K562 (cell line): ENCODE measurements around the gene MRPL4. TPM values are rescaled to one million over a fixed set of nuclear protein-coding genes. Genes with fewer than 3 reads are reported as not detected.

Experiments used
- ATAC-seq: fragments of 200-7000 bp; cut with Tn5 transposase; 3 replicates; pipeline ENCODE4 v1.9.1; 2020; ENCODE audit warnings: moderate library complexity
- BruUV-seq: library from RNA; stranded (reverse); fragments of 400-500 nt; replicated peaks from 2 replicates; lab custom pipeline; 2021; lab: Mats Ljungman, UMichigan
- CTCF ChIA-PET: fragments of 300-600 bp; formaldehyde crosslinking; extraction: SDS; loops from one replicate; lab custom pipeline; 2021; ENCODE audit warnings: low intra/inter-chr PET ratio; lab: Yijun Ruan, JAX
- POLR2A ChIA-PET: fragments of 300-600, 350-650 bp; sonication (Branson Sonifier 250); formaldehyde crosslinking; extraction: SDS; loops from one replicate; lab custom pipeline; 2021; ENCODE audit warnings: antibody characterized with exemption, inconsistent platforms; lab: Yijun Ruan, JAX
- DNase-seq, 4 experiments: peaks; one replicate each; pipeline versions ENCODE4 v3.0.0 to v3.0.0-alpha.2; 2011 to 2018; ENCODE audit warnings: low spot score in 3 of 4, mixed read lengths in 3 of 4; ENCODE audit errors: extremely low read depth in 1 of 4
- FAIRE-seq: peaks from 2 replicates; lab custom pipeline; 2011; peaks lifted over from hg19 to GRCh38; lab: Jason Lieb, UNC
- H2AFZ ChIP-seq: 2 replicates; pipeline ENCODE4 v1.6.0; 2011; ENCODE audit warnings: low read depth, low read length, control low read depth, inconsistent platforms
- H3K27ac ChIP-seq: fragments of 200-600 bp; 3 replicates; pipeline ENCODE4 v1.8.0; 2011; ENCODE audit warnings: low read depth, mild to moderate bottlenecking, control low read depth, inconsistent platforms, low read length, moderate library complexity, mixed read lengths; ENCODE audit errors: extremely low read depth
- H3K27me3 ChIP-seq, 2 experiments: fragments of 300-600 bp in 1 of 2; 2 replicates in 1 of 2; 3 replicates in 1 of 2; pipeline versions ENCODE4 v1.6.0 to v1.8.0; 2011; ENCODE audit warnings: inconsistent platforms in 2 of 2, low read length in 2 of 2, mild to moderate bottlenecking in 1 of 2, mixed read lengths in 1 of 2, moderate library complexity in 1 of 2; ENCODE audit not compliant: control insufficient read depth in 2 of 2, insufficient read depth in 2 of 2
- H3K36me3 ChIP-seq: fragments of 300-600 bp; 3 replicates; pipeline ENCODE4 v1.8.0; 2011; ENCODE audit warnings: mild to moderate bottlenecking, low read length, inconsistent platforms; ENCODE audit not compliant: control insufficient read depth, insufficient read depth
- H3K4me1 ChIP-seq, 2 experiments: fragments of 200-600 bp in 1 of 2; replicated peaks in 1 of 2; 2 replicates in 1 of 2; 3 replicates in 1 of 2; pipeline versions ENCODE4 v1.5.1 to v1.8.0; 2011; ENCODE audit warnings: inconsistent platforms in 2 of 2, low read length in 2 of 2, mild to moderate bottlenecking in 1 of 2, mixed read lengths in 1 of 2, moderate library complexity in 1 of 2; ENCODE audit not compliant: control insufficient read depth in 2 of 2, insufficient read depth in 2 of 2
- H3K4me2 ChIP-seq: 2 replicates; pipeline ENCODE4 v1.6.1; 2011; ENCODE audit warnings: low read length, control low read depth, inconsistent platforms, mixed read lengths; ENCODE audit not compliant: insufficient read depth
- H3K4me3 ChIP-seq: fragments of 200-600 bp; sonication (generic), shearing (Covaris generic); 2 replicates; pipeline ENCODE4 v1.5.1; 2016; ENCODE audit warnings: control low read depth, inconsistent platforms
- H3K79me2 ChIP-seq: fragments of 200-600 bp; 3 replicates; pipeline ENCODE4 v1.8.0; 2011; ENCODE audit warnings: low read length, inconsistent platforms; ENCODE audit not compliant: control insufficient read depth, insufficient read depth
- H3K9ac ChIP-seq, 2 experiments: 2 replicates each; pipeline versions ENCODE4 v1.6.0 to v1.6.1; 2011; ENCODE audit warnings: low read depth in 2 of 2, low read length in 2 of 2, control low read depth in 1 of 2, inconsistent platforms in 1 of 2, mild to moderate bottlenecking in 1 of 2, mixed read lengths in 1 of 2; ENCODE audit not compliant: insufficient read depth in 1 of 2
- H3K9me1 ChIP-seq: one replicate; pipeline ENCODE4 v1.6.0; 2011; ENCODE audit warnings: inconsistent platforms, mild to moderate bottlenecking, low read length, moderate library complexity; ENCODE audit not compliant: control insufficient read depth, insufficient read depth
- H3K9me3 ChIP-seq: replicated peaks from 2 replicates; pipeline ENCODE4 v1.5.1; 2011; ENCODE audit warnings: low read depth, low read length, inconsistent platforms; ENCODE audit not compliant: control insufficient read depth, insufficient read depth
- H4K20me1 ChIP-seq: replicated peaks from 2 replicates; pipeline ENCODE4 v1.6.1; 2011; ENCODE audit warnings: low read length, inconsistent platforms, mixed read lengths; ENCODE audit not compliant: control insufficient read depth, insufficient read depth
- CREB1 ChIP-seq, 2 experiments: sonication (generic) in 1 of 2; formaldehyde crosslinking in 1 of 2; IDR thresholded peaks; 2 replicates each; pipeline versions ENCODE4 v1.6.1 to v1.8.0; 2012 to 2022; ENCODE audit warnings: inconsistent platforms in 1 of 2, mild to moderate bottlenecking in 1 of 2, missing genetic modification reagents in 1 of 2, moderate library complexity in 1 of 2
- FOXA3 ChIP-seq, 2 experiments: fragments of 450-650 bp in 1 of 2; sonication (generic) in 1 of 2; formaldehyde crosslinking; IDR thresholded peaks in 1 of 2; conservative IDR thresholded peaks in 1 of 2; 2 replicates each; pipeline versions ENCODE4 v1.4.0 to v1.8.0; 2020 to 2022; ENCODE audit warnings: mild to moderate bottlenecking in 2 of 2, missing genetic modification reagents in 1 of 2
- FOXP1 ChIP-seq: sonication (generic); formaldehyde crosslinking; IDR thresholded peaks from 2 replicates; pipeline ENCODE4 v1.8.0; 2022; ENCODE audit warnings: mild to moderate bottlenecking, missing genetic modification reagents
- HMGXB4 ChIP-seq: sonication (generic); formaldehyde crosslinking; IDR thresholded peaks from 2 replicates; pipeline ENCODE4 v1.8.1; 2023; ENCODE audit warnings: mild to moderate bottlenecking, missing genetic modification reagents
- KAT7 ChIP-seq: sonication (generic); formaldehyde crosslinking; IDR thresholded peaks from 2 replicates; pipeline ENCODE4 v1.8.0; 2022; ENCODE audit warnings: missing genetic modification reagents, mild to moderate bottlenecking, borderline replicate concordance
- KLF1 ChIP-seq: fragments of 450-650 bp; IDR thresholded peaks from 2 replicates; pipeline ENCODE4 v1.6.1; 2016; ENCODE audit warnings: missing genetic modification characterization, missing compliant biosample characterization
- LARP7 ChIP-seq: fragments of 450-650 bp; IDR thresholded peaks from 2 replicates; pipeline ENCODE4 v1.6.1; 2016
- POLR2A ChIP-seq: fragments of 450-650 bp; conservative IDR thresholded peaks from 2 replicates; pipeline ENCODE4 v1.6.1; 2016
- TFE3 ChIP-seq: fragments of 450-650 bp; formaldehyde crosslinking; IDR thresholded peaks from 2 replicates; pipeline ENCODE4 v1.4.0; 2020; ENCODE audit warnings: mild to moderate bottlenecking, mixed read lengths
- TSHZ1 ChIP-seq: fragments of 250-450 bp; sonication (Bioruptor Pico); IDR thresholded peaks from 2 replicates; pipeline ENCODE4 v1.4.0; 2020; ENCODE audit warnings: mild to moderate bottlenecking, moderate library complexity
- ZFP36 ChIP-seq: fragments of 150-350 bp; IDR thresholded peaks from 2 replicates; pipeline ENCODE4 v1.6.1; 2018; ENCODE audit warnings: low read length, low read depth; ENCODE audit not compliant: partially characterized antibody
- ZFX ChIP-seq: sonication (generic); formaldehyde crosslinking; IDR thresholded peaks from 2 replicates; pipeline ENCODE4 v1.8.0; 2022; ENCODE audit warnings: mild to moderate bottlenecking, missing genetic modification reagents, moderate library complexity
- ZNF12 ChIP-seq: sonication (generic); formaldehyde crosslinking; IDR thresholded peaks from 2 replicates; pipeline ENCODE4 v1.4.0; 2020; ENCODE audit warnings: mild to moderate bottlenecking, missing genetic modification reagents
- WGBS: fragments of 100-300 bp; shearing (Covaris generic); methylation state at CpG from one replicate; pipeline ENCODE4 v1.1.6; 2016; ENCODE audit warnings: low coverage, mixed read lengths; ENCODE audit not compliant: insufficient coverage; ENCODE audit errors: missing lambda C conversion rate; 5-methylcytosine and 5-hydroxymethylcytosine counted together
- in situ Hi-C: fragments of 300-500 bp; cut with MboI; formaldehyde crosslinking; loops from 4 replicates; pipeline ENCODE4 v1.15.0; 2018; ENCODE audit warnings: inconsistent platforms, mixed read lengths
- intact Hi-C: fragments of 100-400 bp; cut with micrococcal nuclease; formaldehyde crosslinking; loops from 2 replicates; pipeline ENCODE4 v1.14.2; 2022
- polyA plus RNA-seq, 8 experiments: library from polyadenylated mRNA; depleted of rRNA in 4 of 8; stranded (reverse) in 5 of 8; unstranded in 3 of 8; fragments of >200 nt; fragmentation: Nextera tagmentation in 2 of 8; fragmentation: Illumina TruSeq in 1 of 8; extraction: Ambion mirVana in 2 of 8; extraction: Trizol in 1 of 8; gene quantifications; 2 replicates each; pipeline versions ENCODE4 v1.2.1 to v1.2.3, GENCODE V29; 2011 to 2014; ENCODE audit warnings: inconsistent platforms in 1 of 8, missing spikeins in 1 of 8
- total RNA-seq, 7 experiments: library from RNA; depleted of rRNA in 6 of 7; stranded (reverse); fragments of >200 nt in 6 of 7; fragmentation: Illumina TruSeq in 2 of 7; extraction: Trizol in 2 of 7; gene quantifications; 2 replicates each; pipeline versions ENCODE4 v1.2.1 to v1.2.3, GENCODE V29; 2011 to 2021; ENCODE audit warnings: low replicate concordance in 1 of 7

The MRPL4 gene
- total and polyA plus RNA-seq, 9 of the 15 experiments (the other 6 are each of a cell fraction or from before 2014, with no cell fraction given) = 1.4 to 239 (median 64.9) TPM

GRCh38 chr19:10291554-10292205, 39.7 kb downstream of the MRPL4 start:
- peak in 1 of 4 experiments; percentile 13 for DNase-seq
- peaks cover 12 to 90% of the 10 kb centered on the region in 2 experiments; a peak in 4 of 5 replicates for H3K4me1 ChIP-seq
- H3K9me1 ChIP-seq = no peaks in the 10 kb centered on the region
- no peak for ATAC-seq
- ChIA-PET POLR2A (interaction anchor here (0.6 to 1.3 kb wide), 13 partner anchors 8 to 280 kb away, joined by 3 to 7 read pairs (median 3); partner anchors contain the start of genes ICAM1 and RAVER1), CTCF (no interaction called here)
- H3K4me3 ChIP-seq = peak overlapping the region; percentile 79
- peak; percentile 29 for FAIRE-seq
- peaks cover 38% of the 10 kb centered on the region; the same call in 2 of the 3 replicates for H3K36me3 ChIP-seq
- intact Hi-C loops = no loop called here
- H2AFZ ChIP-seq = no peak overlapping the region; the same call in 1 of the 2 replicates
- 1% methylated on average over 49 of the region's 49 CpGs for WGBS
- H3K27me3 ChIP-seq = no peaks in the 10 kb centered on the region
- H4K20me1 ChIP-seq = no peaks in the 10 kb centered on the region; the same call in 1 of the 2 replicates
- H3K79me2 ChIP-seq = peaks cover 85% of the 10 kb centered on the region
- H3K4me2 ChIP-seq = peak overlapping the region; percentile 99
- BruUV-seq = TSS peak; percentile 22
- peaks cover 2% of the 10 kb centered on the region; the same call in 1 of the 2 replicates for H3K9me3 ChIP-seq
- in situ Hi-C loops = no loop called here
- H3K9ac ChIP-seq = peak overlapping the region; percentile 91 to 99
- peak overlapping the region; percentile 96 for H3K27ac ChIP-seq
- TF ChIP-seq ZNF12 (CRISPR knock-in tag) = no peak
- no peak for TF ChIP-seq POLR2A
- TF ChIP-seq ZFP36 = peak; percentile 35
- TF ChIP-seq KAT7 = peak; percentile 88
- no peak for TF ChIP-seq LARP7
- peak in 1 of 2 experiments; percentile 29; a peak in 1 of 4 replicates for TF ChIP-seq FOXA3 (CRISPR knock-in tag; conservative IDR thresholded peaks at IDR 0.05 in 1 of 2, IDR thresholded peaks at IDR 0.05 in 1 of 2)
- no peak for TF ChIP-seq KLF1
- no peak for TF ChIP-seq HMGXB4
- no peak for TF ChIP-seq CREB1 (IDR thresholded peaks at IDR 0.05)
- TF ChIP-seq CREB1 (CRISPR knock-in tag; IDR thresholded peaks at IDR 0.05) = peak; percentile 8; the same call in 1 of the 2 replicates
- TF ChIP-seq ZFX (CRISPR knock-in tag) = peak; percentile 47
- no peak for TF ChIP-seq TSHZ1 (CRISPR knock-in tag)
- TF ChIP-seq TFE3 (CRISPR knock-in tag) = no peak
- TF ChIP-seq FOXP1 (CRISPR knock-in tag) = no peak; the same call in 1 of the 2 replicates
